H1 (cell line): ENCODE measurements around the gene ESR1. TPM values are rescaled to one million over a fixed set of nuclear protein-coding genes. Genes with fewer than 3 reads are reported as not detected.

Experiments used
- BACH1 ChIP-seq: IDR thresholded peaks from 2 replicates; pipeline ENCODE4 v1.6.1; 2012; ENCODE audit warnings: low read length, improper control_type of control experiment
- CHD7 ChIP-seq: fragments of 300-600 bp; sonication (generic); IDR thresholded peaks from 2 replicates; pipeline ENCODE4 v1.7.1; 2012; ENCODE audit warnings: low read length, moderate library complexity, mild to moderate bottlenecking, inconsistent platforms; ENCODE audit not compliant: insufficient replicate concordance
- HDAC6 ChIP-seq: IDR thresholded peaks from one replicate; pipeline ENCODE4 v1.7.1; 2012; ENCODE audit warnings: low read depth, mild to moderate bottlenecking, inconsistent platforms, low read length, moderate library complexity
- KDM1A ChIP-seq: fragments of 200-600, 300-600 bp; sonication (generic); IDR thresholded peaks from 2 replicates; pipeline ENCODE4 v1.7.1; 2016; ENCODE audit warnings: mild to moderate bottlenecking, low read length, borderline replicate concordance
- SUZ12 ChIP-seq: fragments of 200-600 bp; sonication (generic); IDR thresholded peaks from 2 replicates; pipeline ENCODE4 v1.6.1; 2012; ENCODE audit warnings: mild to moderate bottlenecking, inconsistent platforms, low read length, moderate library complexity, mixed read lengths
- polyA plus RNA-seq, 7 experiments: library from polyadenylated mRNA; depleted of rRNA in 3 of 7; stranded (reverse) in 5 of 7; unstranded in 2 of 7; fragments of >200 nt in 5 of 7; fragments of 200-250 nt in 2 of 7; gene quantifications; 1 replicate in 5 of 7; 2 replicates in 1 of 7; 4 replicates in 1 of 7; pipeline versions ENCODE4 v1.2.1 to v1.2.3, GENCODE V29; 2011 to 2013; ENCODE audit warnings: missing spikeins in 2 of 7, mixed read lengths in 2 of 7
- total RNA-seq: library from RNA; stranded (reverse); fragmentation: NEBNext Ultra II Directional; extraction: Animal tissue kit (Norgen Biotek cat#: 25700); gene quantifications from 2 replicates; pipeline ENCODE4 v1.2.1, GENCODE V29; 2021

Gene ESR1
- total and polyA plus RNA-seq, 2 of the 8 experiments (the other 6 are each of a cell fraction or from before 2014, with no cell fraction given) = 0.03 to 0.17 TPM

- TF ChIP-seq CHD7 = no peak
- TF ChIP-seq BACH1 = no peak
- no peak for TF ChIP-seq HDAC6
- TF ChIP-seq SUZ12 = no peak
- TF ChIP-seq KDM1A = no peak
Measured at GRCh38 chr6:151948002-151948743, 140.7 kb downstream of the ESR1 start (continued).
